HCT116 (cell line): ENCODE results near the gene SEMA5B. TPM values are rescaled to one million over a fixed set of nuclear protein-coding genes. Genes with fewer than 3 reads are reported as not detected.

Experiments used
- ATAC-seq: fragments of 200-7000 bp; cut with Tn5 transposase; 2 replicates; pipeline ENCODE4 v1.9.1; 2020; ENCODE audit warnings: mild to moderate bottlenecking, moderate library complexity
- BruUV-seq: library from RNA; stranded (reverse); fragments of 400-500 nt; replicated peaks from 2 replicates; lab custom pipeline; 2021; lab: Mats Ljungman, UMichigan
- CTCF ChIA-PET: fragments of 300-600 bp; sonication (Branson Sonifier 250); formaldehyde crosslinking; loops from one replicate; lab custom pipeline; 2021; ENCODE audit warnings: antibody characterized with exemption; lab: Charles Lee
- POLR2A ChIA-PET: fragments of 300-600, 350-600 bp; sonication (Branson Sonifier 250); formaldehyde crosslinking; loops from one replicate; lab custom pipeline; 2021; ENCODE audit warnings: antibody characterized with exemption; lab: Charles Lee
- RAD21 ChIA-PET, 2 experiments: fragments of 300-600 bp; sonication (Branson Sonifier 250); formaldehyde crosslinking; loops; one replicate each; lab custom pipeline; 2023; ENCODE audit warnings: low total read pairs in 2 of 2; ENCODE audit not compliant: uncharacterized antibody in 2 of 2, unreplicated experiment in 2 of 2, low non-redundant PET in 1 of 2; lab: Charles Lee
- DNase-seq: peaks from one replicate; pipeline ENCODE4 v3.0.0-alpha.2; 2010; ENCODE audit warnings: low read depth, low spot score
- H2AFZ ChIP-seq: fragments of 200-600 bp; shearing (Covaris generic), sonication (generic); 2 replicates; pipeline ENCODE4 v1.6.1; 2017; ENCODE audit warnings: low read depth, mixed run types, mixed read lengths, antibody characterized with exemption, low read length; ENCODE audit not compliant: poor library complexity, severe bottlenecking
- H3K27ac ChIP-seq: 2 replicates; pipeline ENCODE4 v1.5.1; 2012; ENCODE audit warnings: low read depth, low read length
- H3K27me3 ChIP-seq: fragments of 200-600 bp; sonication (generic); 2 replicates; pipeline ENCODE4 v1.6.1; 2016; ENCODE audit warnings: mixed run types, low read length, mixed read lengths; ENCODE audit not compliant: insufficient read depth
- H3K36me3 ChIP-seq, 2 experiments: fragments of 200-500 bp in 1 of 2; fragments of 200-600 bp in 1 of 2; sonication (Bioruptor generic) in 1 of 2; sonication (generic) in 1 of 2; 2 replicates each; pipeline versions ENCODE4 v1.5.1 to v1.6.1; 2014 to 2016; ENCODE audit warnings: low read length in 2 of 2, inconsistent platforms in 1 of 2, mixed read lengths in 1 of 2, mixed run types in 1 of 2; ENCODE audit not compliant: insufficient read depth in 2 of 2, control insufficient read depth in 1 of 2
- H3K4me1 ChIP-seq, 2 experiments: fragments of 200-600 bp in 1 of 2; sonication (generic) in 1 of 2; 2 replicates each; pipeline versions ENCODE4 v1.5.1 to v1.6.1; 2012 to 2017; ENCODE audit warnings: low read length in 2 of 2, inconsistent platforms in 1 of 2, mild to moderate bottlenecking in 1 of 2, mixed read lengths in 1 of 2, mixed run types in 1 of 2, moderate library complexity in 1 of 2; ENCODE audit not compliant: insufficient read depth in 2 of 2, control insufficient read depth in 1 of 2
- H3K4me2 ChIP-seq: fragments of 200-600 bp; sonication (generic); 2 replicates; pipeline ENCODE4 v1.6.1; 2017; ENCODE audit warnings: mixed run types, low read length, mixed read lengths
- H3K4me3 ChIP-seq, 2 experiments: fragments of 200-600 bp in 1 of 2; sonication (generic) in 1 of 2; replicated peaks in 1 of 2; 2 replicates each; pipeline ENCODE4 v1.5.1; 2011 to 2016; ENCODE audit warnings: low read length in 2 of 2, control low read depth in 1 of 2, low read depth in 1 of 2, mild to moderate bottlenecking in 1 of 2, mixed read lengths in 1 of 2, mixed run types in 1 of 2
- H3K79me2 ChIP-seq: fragments of 200-600 bp; sonication (generic); 2 replicates; pipeline ENCODE4 v1.6.1; 2017; ENCODE audit warnings: mild to moderate bottlenecking, mixed run types, low read length, moderate library complexity, mixed read lengths; ENCODE audit not compliant: insufficient read depth
- H3K9ac ChIP-seq: fragments of 200-600 bp; sonication (generic); 2 replicates; pipeline ENCODE4 v1.6.1; 2016; ENCODE audit warnings: low read length, mixed read lengths
- H3K9me2 ChIP-seq: fragments of 200-600 bp; sonication (generic), shearing (Covaris generic); 2 replicates; pipeline ENCODE4 v1.6.1; 2017; ENCODE audit warnings: mixed run types, mild to moderate bottlenecking, moderate library complexity; ENCODE audit not compliant: insufficient read depth
- H3K9me3 ChIP-seq, 2 experiments: fragments of 200-500 bp in 1 of 2; fragments of 200-600 bp in 1 of 2; sonication (Bioruptor generic) in 1 of 2; sonication (generic) in 1 of 2; 2 replicates each; pipeline ENCODE4 v1.6.1; 2014 to 2017; ENCODE audit warnings: low read length in 2 of 2, mixed read lengths in 2 of 2, inconsistent platforms in 1 of 2, low read depth in 1 of 2, mild to moderate bottlenecking in 1 of 2, mixed run types in 1 of 2, moderate library complexity in 1 of 2; ENCODE audit not compliant: control insufficient read depth in 1 of 2, insufficient read depth in 1 of 2
- H4K20me1 ChIP-seq: fragments of 200-600 bp; sonication (generic), shearing (Covaris generic); 2 replicates; pipeline ENCODE4 v1.6.1; 2017; ENCODE audit warnings: mixed run types, mild to moderate bottlenecking, moderate library complexity; ENCODE audit not compliant: insufficient read depth
- CBX3 ChIP-seq: IDR thresholded peaks from 2 replicates; pipeline ENCODE4 v1.6.1; 2012; ENCODE audit warnings: low read depth
- ELF1 ChIP-seq: IDR thresholded peaks from 2 replicates; pipeline ENCODE4 v1.6.1; 2012; ENCODE audit warnings: low read depth, borderline replicate concordance
- EZH2 ChIP-seq: fragments of 200-600 bp; sonication (generic); IDR thresholded peaks from 2 replicates; pipeline ENCODE4 v1.6.1; 2017; ENCODE audit warnings: antibody characterized with exemption, mixed run types
- EZH2phosphoT487 ChIP-seq: fragments of 200-600 bp; IDR thresholded peaks from 2 replicates; pipeline ENCODE4 v1.6.1; 2018; ENCODE audit warnings: antibody characterized with exemption, borderline replicate concordance
- JUND ChIP-seq: IDR thresholded peaks from 2 replicates; pipeline ENCODE4 v1.6.1; 2012
- POLR2AphosphoS5 ChIP-seq: IDR thresholded peaks from 2 replicates; pipeline ENCODE4 v1.6.1; 2011; ENCODE audit warnings: mild to moderate bottlenecking, low read depth, low read length, moderate library complexity
- SRF ChIP-seq: IDR thresholded peaks from 2 replicates; pipeline ENCODE4 v1.6.1; 2012; ENCODE audit warnings: low read depth
- YY1 ChIP-seq: IDR thresholded peaks from 2 replicates; pipeline ENCODE4 v1.6.1; 2011; ENCODE audit warnings: low read length, low read depth, moderate library complexity, mild to moderate bottlenecking; ENCODE audit not compliant: insufficient replicate concordance; ENCODE audit errors: extremely low read depth
- ZBTB33 ChIP-seq: IDR thresholded peaks from 2 replicates; pipeline ENCODE4 v1.6.1; 2011; ENCODE audit warnings: mild to moderate bottlenecking, low read length, moderate library complexity; ENCODE audit not compliant: insufficient replicate concordance; ENCODE audit errors: extremely low read depth
- intact Hi-C: fragments of 100-400 bp; cut with micrococcal nuclease; formaldehyde crosslinking; loops from 2 replicates; pipeline ENCODE4 v1.10.0; 2022
- total RNA-seq: library from RNA; stranded (reverse); gene quantifications from one replicate; pipeline ENCODE4 v1.2.1, GENCODE V29; 2021; ENCODE audit not compliant: unreplicated experiment

Gene SEMA5B
- total RNA-seq, 1 experiment from 2014 or later = 0.15 TPM

- H2AFZ ChIP-seq = no peak overlapping the region
- no peak overlapping the region for H3K27ac ChIP-seq
- RAD21 ChIA-PET = no interaction called here
- BruUV-seq = no TSS peak
- no peak overlapping the region for H3K4me3 ChIP-seq
- ATAC-seq (no peak), DNase-seq (no peak)
- TF ChIP-seq JUND = no peak
- TF ChIP-seq ZBTB33 = no peak
- TF ChIP-seq EZH2phosphoT487 = no peak
- TF ChIP-seq SRF = no peak
- no peak for TF ChIP-seq YY1
- TF ChIP-seq EZH2 = no peak
- TF ChIP-seq CBX3 = no peak
- no peak for TF ChIP-seq POLR2AphosphoS5
- no peak for TF ChIP-seq ELF1
- H3K4me1 ChIP-seq = peaks cover 0 to 13% of the 10 kb centered on the region in 2 experiments; a peak in 2 of 4 replicates
- H4K20me1 ChIP-seq = no peaks in the 10 kb centered on the region
- H3K79me2 ChIP-seq = no peaks in the 10 kb centered on the region
- intact Hi-C loops = no loop called here
- POLR2A ChIA-PET = no interaction called here
- no peak overlapping the region for H3K4me2 ChIP-seq
- H3K9me3 ChIP-seq = no peaks in the 10 kb centered on the region
- H3K27me3 ChIP-seq = peaks cover 4% of the 10 kb centered on the region; the same call in 1 of the 2 replicates
- no peaks in the 10 kb centered on the region for H3K36me3 ChIP-seq
- no peak overlapping the region for H3K9ac ChIP-seq
- CTCF ChIA-PET = no interaction called here
- no peaks in the 10 kb centered on the region for H3K9me2 ChIP-seq
Measured at GRCh38 chr3:123055352-123055751, 27.8 kb upstream of the SEMA5B start.
